HG02938 (cell line): Measurements from ENCODE around the gene PDXK.

ENCODE experiments used
- ATAC-seq: cut with Tn5 transposase; IDR thresholded peaks from one replicate; pipeline ENCODE4 v1.9.1; 2021; ENCODE audit warnings: mild to moderate bottlenecking, moderate library complexity; ENCODE audit not compliant: unreplicated experiment

The PDXK gene

GRCh38 chr21:43741423-43742096 is 22.6 kb downstream of the PDXK start:
- ATAC-seq: no peak

GRCh38 chr21:43743947-43744346 is 25.0 kb downstream of the PDXK start:
- no peak for ATAC-seq

GRCh38 chr21:43744725-43745124 is 25.8 kb downstream of the PDXK start:
- no peak for ATAC-seq

- no peak for ATAC-seq
Measured at GRCh38 chr21:43745772-43746517, 27.0 kb downstream of the PDXK start.

- ATAC-seq: no peak
Measured at GRCh38 chr21:43748622-43749021, 29.7 kb downstream of the PDXK start.

- ATAC-seq: no peak
Measured at GRCh38 chr21:43749651-43750262, 30.8 kb downstream of the PDXK start.

- ATAC-seq: no peak
Measured at GRCh38 chr21:43750339-43751033, 31.6 kb downstream of the PDXK start.

GRCh38 chr21:43751955-43752591 is 33.1 kb downstream of the PDXK start:
- no peak for ATAC-seq

GRCh38 chr21:43752758-43753438 is 34.0 kb downstream of the PDXK start:
- no peak for ATAC-seq

GRCh38 chr21:43753439-43753799 is 34.5 kb downstream of the PDXK start:
- ATAC-seq: no peak

- ATAC-seq: no peak
Measured at GRCh38 chr21:43754948-43755781, 36.2 kb downstream of the PDXK start.

GRCh38 chr21:43755820-43756594 is 37.1 kb downstream of the PDXK start:
- ATAC-seq: no peak

- ATAC-seq: no peak
Measured at GRCh38 chr21:43757601-43758000, 38.7 kb downstream of the PDXK start.

- no peak for ATAC-seq
Measured at GRCh38 chr21:43758111-43758641, 39.2 kb downstream of the PDXK start.

GRCh38 chr21:43758811-43759210 is 39.9 kb downstream of the PDXK start:
- no peak for ATAC-seq

GRCh38 chr21:43759651-43760050 is 40.7 kb downstream of the PDXK start:
- ATAC-seq: no peak

- no peak for ATAC-seq
Measured at GRCh38 chr21:43760391-43760958, 41.5 kb downstream of the PDXK start.

GRCh38 chr21:43761886-43762285 is 43.0 kb downstream of the PDXK start:
- ATAC-seq: no peak
